Peyer's patch (tissue), 4 donors: Measurements from ENCODE around the gene RABEPK. TPM values are rescaled to one million over a fixed set of nuclear protein-coding genes. Genes with fewer than 3 reads are reported as not detected.
A peak's percentile ranks its signal among the peaks of the same experiment; 100 is the strongest.
"Not testable (repeated sequence)": the region's sequence is repeated elsewhere in the genome, so short reads cannot be mapped to it uniquely, and the experiment has no call there.

Source experiments
- DNase-seq, 3 donors: peaks; one replicate each; pipeline ENCODE4 v3.0.0-alpha.2; 2017 to 2019
- H3K27ac ChIP-seq, 4 donors: fragments of 200-600 bp; sonication (generic); one replicate each; pipeline ENCODE4 v1.5.1; 2016 to 2019
- H3K27me3 ChIP-seq, 2 donors: fragments of 200-600 bp; sonication (generic); one replicate each; pipeline ENCODE4 v1.5.1; 2019
- H3K36me3 ChIP-seq, 3 donors: fragments of 200-600 bp; sonication (generic); one replicate each; pipeline ENCODE4 v1.5.1; 2016 to 2019
- H3K4me1 ChIP-seq, 4 donors: fragments of 200-600 bp; sonication (generic); one replicate each; pipeline ENCODE4 v1.5.1; 2016 to 2019
- H3K4me3 ChIP-seq, 4 donors: fragments of 200-600 bp; sonication (generic); 1 replicate in 3 of 4; 2 replicates in 1 of 4; pipeline ENCODE4 v1.5.1; 2016 to 2019; ENCODE audit warnings: mild to moderate bottlenecking in 1 of 4
- H3K9me3 ChIP-seq, 4 donors: fragments of 200-600 bp; sonication (generic); one replicate each; pipeline ENCODE4 v1.5.1; 2016 to 2019; ENCODE audit warnings: mild to moderate bottlenecking in 1 of 4
- CTCF ChIP-seq, 6 experiments: fragments of 450-650 bp in 4 of 6; fragments of 200-600 bp in 2 of 6; sonication (generic) in 1 of 6; IDR thresholded peaks; one replicate each; pipeline ENCODE4 v1.5.1; 2017 to 2019; ENCODE audit warnings: antibody characterized with exemption in 6 of 6, mild to moderate bottlenecking in 3 of 6, moderate library complexity in 1 of 6
- POLR2A ChIP-seq, 2 donors: fragments of 450-650 bp; IDR thresholded peaks; one replicate each; pipeline ENCODE4 v1.5.1; 2017; ENCODE audit warnings: antibody characterized with exemption in 2 of 2, mild to moderate bottlenecking in 2 of 2, moderate library complexity in 2 of 2
- total RNA-seq, 4 donors: library from RNA; depleted of rRNA; stranded (reverse); fragments of >200 nt; gene quantifications; one replicate each; pipeline ENCODE4 v1.1.0, GENCODE V29; 2016

RABEPK gene
- total RNA-seq, 4 donors from 2014 or later: 6.3 to 9.2 (median 7.7) TPM

GRCh38 chr9:125177888-125178287 lies 22.5 kb upstream of the RABEPK start:
- Histone ChIP-seq H3K4me1 (peaks cover 0 to 6% (median under 1%) of the 10 kb centered on the region in 4 donors), H3K9me3 (no peaks in the 10 kb centered on the region), H3K36me3 (no peaks in the 10 kb centered on the region), H3K4me3 (no peak overlapping the region), H3K27me3 (no peaks in the 10 kb centered on the region), H3K27ac (no peak overlapping the region)
- no peak for DNase-seq
- no peak for TF ChIP-seq POLR2A (IDR thresholded peaks at IDR 0.05)
- no peak for TF ChIP-seq CTCF (IDR thresholded peaks at IDR 0.05)

- H3K4me1 ChIP-seq: peaks cover 0 to 17% (median 0%) of the 10 kb centered on the region in 4 donors
- DNase-seq, H3K4me3 ChIP-seq: not testable (repeated sequence)
These were observed 20.6 kb upstream of the RABEPK start for GRCh38 chr9:125179776-125180175.

GRCh38 chr9:125180876-125181275 lies 19.5 kb upstream of the RABEPK start:
- Histone ChIP-seq H3K27ac (no peak overlapping the region), H3K4me3 (no peak overlapping the region), H3K4me1 (peaks cover 0 to 17% (median 0%) of the 10 kb centered on the region in 4 donors), H3K36me3 (no peaks in the 10 kb centered on the region), H3K27me3 (no peaks in the 10 kb centered on the region), H3K9me3 (no peaks in the 10 kb centered on the region)
- TF ChIP-seq CTCF (IDR thresholded peaks at IDR 0.05) (no peak), POLR2A (IDR thresholded peaks at IDR 0.05) (no peak)
- peak in 1 of 3 donors; percentile 18 for DNase-seq

More at GRCh38 chr9:125179776-125180175, 20.6 kb upstream of the RABEPK start:
- H3K27me3 ChIP-seq, H3K36me3 ChIP-seq, H3K27ac ChIP-seq, H3K9me3 ChIP-seq: not testable (repeated sequence)

- H3K4me3 ChIP-seq, H3K27ac ChIP-seq, DNase-seq, H3K27me3 ChIP-seq, H3K9me3 ChIP-seq, H3K36me3 ChIP-seq: not testable (repeated sequence)
- peaks cover 0 to 23% (median 0%) of the 10 kb centered on the region in 4 donors for H3K4me1 ChIP-seq
These were observed 18.6 kb upstream of the RABEPK start for GRCh38 chr9:125181756-125182155.

GRCh38 chr9:125183054-125183453 lies 17.3 kb upstream of the RABEPK start:
- no peak for DNase-seq
- H3K36me3 ChIP-seq: no peaks in the 10 kb centered on the region
- H3K9me3 ChIP-seq: no peaks in the 10 kb centered on the region
- TF ChIP-seq CTCF (IDR thresholded peaks at IDR 0.05) (no peak), POLR2A (IDR thresholded peaks at IDR 0.05) (no peak)
- peaks cover 0 to 28% (median 0%) of the 10 kb centered on the region in 4 donors for H3K4me1 ChIP-seq
- no peak overlapping the region for H3K27ac ChIP-seq
- H3K4me3 ChIP-seq: no peak overlapping the region
- no peaks in the 10 kb centered on the region for H3K27me3 ChIP-seq

- Histone ChIP-seq H3K9me3 (no peaks in the 10 kb centered on the region), H3K4me1 (peaks cover 0 to 33% (median 2%) of the 10 kb centered on the region in 4 donors), H3K4me3 (no peak overlapping the region), H3K27ac (no peak overlapping the region), H3K36me3 (no peaks in the 10 kb centered on the region), H3K27me3 (no peaks in the 10 kb centered on the region)
- no peak for DNase-seq
- TF ChIP-seq CTCF (IDR thresholded peaks at IDR 0.05): no peak
- TF ChIP-seq POLR2A (IDR thresholded peaks at IDR 0.05): no peak
These were observed 16.8 kb upstream of the RABEPK start for GRCh38 chr9:125183561-125183960.

GRCh38 chr9:125189011-125189360 lies 11.4 kb upstream of the RABEPK start:
- Histone ChIP-seq H3K27me3 (no peaks in the 10 kb centered on the region), H3K36me3 (no peaks in the 10 kb centered on the region), H3K4me3 (peak overlapping the region; percentile 64 to 98 (median 86)), H3K27ac (peak overlapping the region; percentile 90 to 95 (median 92)), H3K4me1 (peaks cover 0 to 37% (median 8%) of the 10 kb centered on the region in 4 donors), H3K9me3 (no peaks in the 10 kb centered on the region)
- no peak for TF ChIP-seq CTCF (IDR thresholded peaks at IDR 0.05)
- TF ChIP-seq POLR2A (IDR thresholded peaks at IDR 0.05): no peak
- DNase-seq: peak; percentile 50 to 62 (median 58)
